OCI-LY7 (cell line): ENCODE results near the gene ASXL1.

ENCODE experiments used
- CTCF ChIP-seq: fragments of 200-600 bp; sonication (generic); conservative IDR thresholded peaks from 2 replicates; pipeline ENCODE4 v1.5.1; 2014; ENCODE audit warnings: mild to moderate bottlenecking, antibody characterized with exemption, low read length, moderate library complexity, mixed read lengths
- EZH2phosphoT487 ChIP-seq: fragments of 200-600 bp; sonication (generic); IDR thresholded peaks from 2 replicates; pipeline ENCODE4 v1.6.1; 2018; ENCODE audit warnings: low read depth, borderline replicate concordance, mild to moderate bottlenecking, mixed run types, antibody characterized with exemption, low read length, moderate library complexity, mixed read lengths

GRCh38 chr20:32445539-32446273, 87.6 kb downstream of the ASXL1 start:
- TF ChIP-seq CTCF (no peak), EZH2phosphoT487 (no peak)
